Fibroblast of villous mesenchyme (primary cell): ENCODE data around the gene RTN4R. TPM values are rescaled to one million over a fixed set of nuclear protein-coding genes. Genes with fewer than 3 reads are reported as not detected.
"Not testable (repeated sequence)": the region's sequence is repeated elsewhere in the genome, so short reads cannot be mapped to it uniquely, and the experiment has no call there.

ENCODE experiments used
- DNase-seq: peaks from one replicate; pipeline ENCODE4 v3.0.0-alpha.2; 2010; ENCODE audit warnings: low read depth
- H3K4me3 ChIP-seq: 2 replicates; pipeline ENCODE4 v1.5.1; 2011; ENCODE audit warnings: low read depth, mild to moderate bottlenecking, low read length
- CTCF ChIP-seq: IDR thresholded peaks from 2 replicates; pipeline ENCODE4 v1.5.1; 2012; ENCODE audit warnings: low read depth, mild to moderate bottlenecking, low read length; ENCODE audit not compliant: insufficient read depth
- total RNA-seq: library from RNA; depleted of rRNA; stranded (reverse); fragments of >200 nt; gene quantifications from 2 replicates; pipeline ENCODE4 v1.2.3, GENCODE V29; 2012

The RTN4R gene
- total RNA-seq, 1 donor: 1.3 TPM

DNA sequence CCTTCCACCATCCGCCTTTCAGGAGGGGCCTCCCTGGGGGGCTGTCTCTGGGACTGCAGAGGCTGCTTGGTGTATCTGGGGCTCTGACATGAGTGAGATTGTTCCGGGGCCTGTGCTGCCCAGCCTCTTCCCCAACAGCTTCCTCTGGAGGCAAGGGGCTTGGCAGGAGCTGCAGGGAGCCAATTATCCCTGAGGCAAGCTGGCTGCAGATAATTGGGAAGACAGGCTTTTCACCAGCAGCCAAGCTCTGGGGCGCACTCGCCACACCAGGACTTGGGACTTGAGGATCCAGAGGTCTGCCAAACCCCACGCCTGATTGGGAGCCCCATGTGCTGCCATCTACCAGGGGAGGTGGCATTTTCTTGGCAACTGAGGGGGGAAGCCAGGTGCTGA, 15.6 kb upstream of the RTN4R start:
- DNase-seq: no peak
- no peak for TF ChIP-seq CTCF

GRCh38 chr22:20282901-20283673, 15.0 kb upstream of the RTN4R start:
- no peak overlapping the region for H3K4me3 ChIP-seq
- DNase-seq: no peak
- TF ChIP-seq CTCF: no peak

More for the DNA sequence above, 15.6 kb upstream of the RTN4R start:
- H3K4me3 ChIP-seq: no peak overlapping the region

DNA sequence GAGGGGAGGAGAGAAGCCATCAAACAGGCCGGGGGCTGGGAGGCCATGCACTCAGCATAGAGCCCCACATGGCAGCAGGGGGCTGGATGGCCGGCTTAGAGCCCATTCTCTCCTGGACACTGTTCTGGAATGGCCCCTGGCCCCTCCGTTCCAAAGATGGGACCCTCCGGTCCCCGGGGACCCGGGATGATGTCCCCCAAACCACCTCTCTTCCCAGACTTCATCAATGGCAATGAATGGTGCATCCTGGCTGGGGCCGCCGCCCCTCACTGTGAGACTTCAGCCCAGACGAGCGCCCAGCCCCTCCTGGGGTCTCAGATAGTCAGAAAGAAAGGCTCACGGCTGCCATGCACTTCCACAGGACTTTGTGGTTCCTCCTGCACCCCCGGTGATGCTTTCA, 13.8 kb upstream of the RTN4R start:
- no peak for TF ChIP-seq CTCF
- no peak overlapping the region for H3K4me3 ChIP-seq
- no peak for DNase-seq

GRCh38 chr22:20281473-20281872, 13.4 kb upstream of the RTN4R start:
- DNase-seq, H3K4me3 ChIP-seq: not testable (repeated sequence)

DNA sequence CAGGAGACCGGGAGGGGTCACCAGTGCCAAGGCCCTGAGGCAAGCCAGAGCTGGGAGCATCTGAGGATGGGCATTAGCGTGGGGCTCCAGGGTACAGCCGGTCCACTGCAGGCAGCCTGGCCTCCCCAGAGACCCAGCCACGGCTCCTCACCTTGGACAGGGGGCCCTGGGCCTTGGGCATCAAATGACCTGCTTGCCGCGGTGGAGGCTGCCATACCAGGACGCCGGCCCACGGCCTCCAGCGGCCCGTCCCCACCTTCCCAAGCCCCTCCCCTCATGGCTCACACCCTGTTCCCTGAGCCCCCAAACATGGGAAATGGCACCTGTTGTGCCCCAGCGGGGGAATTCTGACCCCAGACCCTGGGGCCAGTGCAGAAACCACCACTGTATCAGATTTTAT, 12.7 kb upstream of the RTN4R start:
- TF ChIP-seq CTCF: no peak
- DNase-seq: no peak
- H3K4me3 ChIP-seq: no peak overlapping the region

GRCh38 chr22:20280163-20280562, 12.0 kb upstream of the RTN4R start:
- not testable (repeated sequence) for DNase-seq

GRCh38 chr22:20279662-20280134, 11.6 kb upstream of the RTN4R start:
- no peak for TF ChIP-seq CTCF
- DNase-seq: peak; percentile 65
- no peak overlapping the region for H3K4me3 ChIP-seq

More at GRCh38 chr22:20280163-20280562, 12.0 kb upstream of the RTN4R start:
- H3K4me3 ChIP-seq: not testable (repeated sequence)

GRCh38 chr22:20278726-20279490, 10.8 kb upstream of the RTN4R start:
- DNase-seq: not testable (repeated sequence)

DNA sequence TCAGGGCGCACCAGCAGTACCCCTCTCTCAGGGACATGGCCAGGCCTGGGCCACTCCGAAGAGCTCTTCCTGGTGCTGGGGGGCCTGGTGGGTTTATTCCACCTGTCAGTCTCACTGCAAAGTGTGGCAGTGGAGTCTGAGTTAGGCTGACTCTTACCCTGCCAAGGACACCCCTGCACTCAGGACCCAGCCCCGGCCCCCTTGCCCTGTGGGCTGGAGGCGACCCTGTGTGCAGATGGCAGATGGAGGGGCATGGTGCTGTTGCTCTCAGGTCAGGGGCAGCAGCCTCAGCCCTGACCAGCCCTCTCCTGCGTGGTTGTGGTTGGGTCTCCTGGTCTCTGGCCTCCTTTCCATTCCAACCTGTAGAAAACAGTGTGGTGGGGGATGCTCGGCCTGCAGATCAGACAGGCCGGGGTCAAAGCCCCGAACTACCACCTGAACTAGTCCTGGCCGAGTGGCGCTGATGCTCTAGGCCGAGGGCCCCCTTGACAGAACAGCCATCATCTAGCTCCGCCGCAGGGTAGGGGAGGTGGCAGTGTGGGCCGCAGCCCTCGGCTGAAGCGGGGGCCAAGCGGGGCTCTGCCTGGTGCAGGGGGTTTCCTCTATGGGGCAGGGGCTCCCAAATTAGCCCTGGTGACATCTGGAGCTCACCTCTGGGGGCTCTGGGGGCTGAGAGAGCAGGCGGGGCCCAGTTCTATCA, 10.0 kb upstream of the RTN4R start:
- H3K4me3 ChIP-seq: not testable (repeated sequence)

More at GRCh38 chr22:20278726-20279490, 10.8 kb upstream of the RTN4R start:
- not testable (repeated sequence) for H3K4me3 ChIP-seq

More for the DNA sequence above, 10.0 kb upstream of the RTN4R start:
- DNase-seq: not testable (repeated sequence)
